Parathyroid adenoma (tissue), 2 donors: ENCODE data around the gene ZNF316.

Source experiments
- H2AFZ ChIP-seq: fragments of 300-600 bp; sonication (generic); one replicate; pipeline ENCODE4 v1.7.0; 2017; ENCODE audit warnings: antibody characterized with exemption, mild to moderate bottlenecking
- H3K27ac ChIP-seq: fragments of 300-600 bp; sonication (generic); one replicate; pipeline ENCODE4 v1.7.0; 2017
- H3K27me3 ChIP-seq: fragments of 300-600 bp; sonication (generic); one replicate; pipeline ENCODE4 v1.7.0; 2017; ENCODE audit warnings: low read length; ENCODE audit not compliant: control insufficient read depth, insufficient read depth
- H3K36me3 ChIP-seq: fragments of 300-600 bp; sonication (generic); one replicate; pipeline ENCODE4 v1.7.0; 2017; ENCODE audit warnings: low read length; ENCODE audit not compliant: control insufficient read depth, insufficient read depth
- H3K4me1 ChIP-seq: fragments of 300-600 bp; sonication (generic); one replicate; pipeline ENCODE4 v1.7.0; 2017; ENCODE audit warnings: control low read depth
- H3K4me2 ChIP-seq: fragments of 300-600 bp; sonication (generic); one replicate; pipeline ENCODE4 v1.7.0; 2017; ENCODE audit warnings: low read length
- H3K4me3 ChIP-seq: fragments of 300-600 bp; sonication (generic); one replicate; pipeline ENCODE4 v1.7.0; 2017; ENCODE audit warnings: low read depth, low read length
- H3K79me2 ChIP-seq: fragments of 300-600 bp; sonication (generic); one replicate; pipeline ENCODE4 v1.7.0; 2017; ENCODE audit warnings: control low read depth
- H3K9ac ChIP-seq: fragments of 300-600 bp; sonication (generic); one replicate; pipeline ENCODE4 v1.7.0; 2017; ENCODE audit warnings: mild to moderate bottlenecking
- H3K9me3 ChIP-seq: fragments of 300-600 bp; sonication (generic); one replicate; pipeline ENCODE4 v1.7.0; 2017; ENCODE audit warnings: low read length; ENCODE audit not compliant: control insufficient read depth
- CTCF ChIP-seq: fragments of 300-600 bp; sonication (generic); IDR thresholded peaks from one replicate; pipeline ENCODE4 v1.7.0; 2017; ENCODE audit warnings: antibody characterized with exemption, mild to moderate bottlenecking
- donor health status: primary hyperparathyroidism.

Gene ZNF316

DNA sequence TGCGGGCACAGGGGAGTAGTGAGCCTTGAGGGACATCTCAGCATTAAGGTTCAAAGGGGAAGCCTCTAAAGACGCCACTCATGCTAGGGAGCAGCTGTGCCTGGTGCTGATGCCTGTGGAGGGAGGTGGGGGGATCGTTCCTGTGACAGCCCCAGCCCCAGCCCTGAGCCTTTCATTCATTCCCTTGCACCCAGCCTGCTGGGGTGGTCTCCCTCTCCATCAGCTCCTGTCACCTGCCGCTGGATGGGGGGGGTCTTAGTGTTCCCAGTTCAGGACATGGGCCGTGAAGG, 11.6 kb downstream of the ZNF316 start:
- no peak for TF ChIP-seq CTCF
- no peaks in the 10 kb centered on the region for H3K4me1 ChIP-seq
- no peaks in the 10 kb centered on the region for H3K9me3 ChIP-seq
- no peak overlapping the region for H3K27ac ChIP-seq
- H3K79me2 ChIP-seq, result peaks cover 1% of the 10 kb centered on the region
- H3K4me3 ChIP-seq, result no peak overlapping the region
- no peak overlapping the region for H2AFZ ChIP-seq
- no peaks in the 10 kb centered on the region for H3K27me3 ChIP-seq
- no peaks in the 10 kb centered on the region for H3K36me3 ChIP-seq
- no peak overlapping the region for H3K9ac ChIP-seq
- H3K4me2 ChIP-seq, result no peak overlapping the region

DNA sequence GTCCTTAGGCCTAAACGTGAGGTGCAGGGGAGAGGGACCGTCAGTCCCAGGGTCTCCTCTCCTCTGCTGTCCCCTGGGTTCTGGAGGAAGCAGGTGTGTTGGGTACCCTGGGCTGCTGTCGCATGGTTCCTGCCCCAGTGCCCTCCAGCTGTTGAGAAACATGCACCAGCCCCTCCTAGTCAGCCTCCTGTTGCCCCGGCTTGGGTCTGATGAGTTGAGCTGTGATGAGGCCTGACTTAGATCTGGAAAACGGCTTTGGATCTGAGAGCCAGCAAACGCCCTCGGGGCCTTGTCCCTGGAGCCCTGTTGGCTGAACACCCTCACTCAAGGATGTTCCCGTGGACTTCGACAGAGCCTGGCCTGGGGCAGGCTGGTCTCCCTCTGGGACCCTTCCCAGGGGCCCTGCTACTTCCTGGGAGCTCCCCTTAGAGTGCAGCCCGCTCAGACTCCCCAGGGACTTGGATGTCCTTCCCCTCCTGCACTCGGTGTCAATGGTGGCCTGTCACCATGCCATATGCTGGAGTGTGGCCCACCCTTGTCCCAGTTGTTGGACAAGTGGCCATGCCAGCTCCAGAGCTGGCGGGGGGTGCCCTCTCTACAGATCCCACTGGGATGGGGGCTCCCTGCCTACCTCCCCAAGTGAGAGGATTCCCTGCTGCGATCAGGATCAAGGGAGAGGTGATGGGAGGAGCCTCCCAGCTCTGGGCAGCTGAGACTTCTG, 12.3 kb downstream of the ZNF316 start:
- Histone ChIP-seq H3K9me3 (no peaks in the 10 kb centered on the region), H2AFZ (no peak overlapping the region), H3K27me3 (no peaks in the 10 kb centered on the region), H3K27ac (no peak overlapping the region), H3K4me3 (no peak overlapping the region), H3K4me1 (no peaks in the 10 kb centered on the region), H3K9ac (no peak overlapping the region), H3K79me2 (no peaks in the 10 kb centered on the region), H3K4me2 (no peak overlapping the region), H3K36me3 (no peaks in the 10 kb centered on the region)
- no peak for TF ChIP-seq CTCF

GRCh38 chr7:6650086-6650485, 13.0 kb downstream of the ZNF316 start:
- Histone ChIP-seq H3K9ac (no peak overlapping the region), H3K4me2 (no peak overlapping the region), H3K4me3 (no peak overlapping the region), H3K27me3 (no peaks in the 10 kb centered on the region), H3K27ac (no peak overlapping the region), H2AFZ (no peak overlapping the region), H3K36me3 (no peaks in the 10 kb centered on the region), H3K79me2 (no peaks in the 10 kb centered on the region), H3K4me1 (no peaks in the 10 kb centered on the region), H3K9me3 (no peaks in the 10 kb centered on the region)
- no peak for TF ChIP-seq CTCF

DNA sequence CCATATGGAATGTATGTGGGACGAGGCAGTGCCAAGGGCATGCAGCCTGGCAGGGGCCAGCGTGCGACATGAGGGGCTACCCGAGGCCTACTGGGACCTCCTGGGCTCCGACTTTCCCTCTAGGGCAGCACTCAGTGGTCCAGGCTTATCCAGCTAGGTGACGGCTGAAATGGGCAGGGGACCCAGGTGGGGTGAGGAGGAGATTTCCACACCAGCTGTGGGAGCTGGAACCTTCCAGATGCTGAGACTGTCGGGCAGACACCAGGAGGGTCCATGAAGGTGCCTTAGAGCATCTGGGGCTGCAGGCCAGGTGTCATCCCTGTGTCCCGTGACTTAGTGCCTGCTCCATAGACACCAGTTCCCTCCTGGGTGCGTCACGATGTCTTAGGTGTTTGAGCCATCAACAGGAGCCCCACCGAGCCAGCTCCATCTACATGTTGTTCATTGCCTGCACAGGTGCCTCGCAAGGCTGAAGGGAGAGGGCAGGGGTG, 13.4 kb downstream of the ZNF316 start:
- Histone ChIP-seq H3K9me3 (no peaks in the 10 kb centered on the region), H3K27me3 (no peaks in the 10 kb centered on the region), H3K4me2 (no peak overlapping the region), H3K27ac (no peak overlapping the region), H3K4me3 (no peak overlapping the region), H3K36me3 (no peaks in the 10 kb centered on the region), H3K4me1 (no peaks in the 10 kb centered on the region), H2AFZ (no peak overlapping the region), H3K9ac (no peak overlapping the region), H3K79me2 (no peaks in the 10 kb centered on the region)
- no peak for TF ChIP-seq CTCF

- no peaks in the 10 kb centered on the region for H3K36me3 ChIP-seq
- no peaks in the 10 kb centered on the region for H3K27me3 ChIP-seq
- no peak overlapping the region for H2AFZ ChIP-seq
- no peaks in the 10 kb centered on the region for H3K4me1 ChIP-seq
- no peak overlapping the region for H3K4me2 ChIP-seq
- no peak for TF ChIP-seq CTCF
- no peak overlapping the region for H3K27ac ChIP-seq
- H3K4me3 ChIP-seq, result no peak overlapping the region
- H3K9me3 ChIP-seq, result no peaks in the 10 kb centered on the region
- no peaks in the 10 kb centered on the region for H3K79me2 ChIP-seq
- no peak overlapping the region for H3K9ac ChIP-seq
Measured at GRCh38 chr7:6651851-6652445, 14.8 kb downstream of the ZNF316 start.
